GM10266 (cell line): Measurements from ENCODE around the gene CCDC178.
"Not testable (repeated sequence)": the region's sequence is repeated elsewhere in the genome, so short reads cannot be mapped to it uniquely, and the experiment has no call there.

Source experiments
- DNase-seq: peaks from one replicate; pipeline ENCODE4 v3.0.0; 2012; ENCODE audit errors: extremely low spot score
- CTCF ChIP-seq: IDR thresholded peaks from 2 replicates; pipeline ENCODE4 v1.5.1; 2012; ENCODE audit warnings: mild to moderate bottlenecking, low read depth; ENCODE audit not compliant: control insufficient read depth, insufficient read depth; ENCODE audit errors: missing control alignments

The CCDC178 gene

DNA sequence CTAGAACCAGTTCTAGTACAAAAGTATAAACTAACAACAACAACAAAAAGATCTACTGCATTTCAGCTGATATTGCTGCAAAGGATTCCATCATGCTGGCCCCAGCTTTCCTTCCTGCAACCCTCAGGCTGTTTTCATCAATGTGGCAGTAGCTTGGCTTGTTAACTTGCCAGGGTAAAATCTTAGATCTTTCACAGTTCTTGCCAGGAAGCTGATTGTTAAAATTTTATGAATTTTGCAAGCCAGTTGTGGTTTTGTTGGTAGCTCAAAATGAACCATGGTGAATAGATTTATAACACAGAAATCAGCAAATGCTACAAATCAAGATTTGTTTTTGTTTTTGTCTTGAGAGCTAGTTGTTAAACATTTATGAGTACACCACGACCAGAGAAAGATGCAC is 19.3 kb downstream of the CCDC178 start:
- no peak for TF ChIP-seq CTCF
- DNase-seq, result no peak

DNA sequence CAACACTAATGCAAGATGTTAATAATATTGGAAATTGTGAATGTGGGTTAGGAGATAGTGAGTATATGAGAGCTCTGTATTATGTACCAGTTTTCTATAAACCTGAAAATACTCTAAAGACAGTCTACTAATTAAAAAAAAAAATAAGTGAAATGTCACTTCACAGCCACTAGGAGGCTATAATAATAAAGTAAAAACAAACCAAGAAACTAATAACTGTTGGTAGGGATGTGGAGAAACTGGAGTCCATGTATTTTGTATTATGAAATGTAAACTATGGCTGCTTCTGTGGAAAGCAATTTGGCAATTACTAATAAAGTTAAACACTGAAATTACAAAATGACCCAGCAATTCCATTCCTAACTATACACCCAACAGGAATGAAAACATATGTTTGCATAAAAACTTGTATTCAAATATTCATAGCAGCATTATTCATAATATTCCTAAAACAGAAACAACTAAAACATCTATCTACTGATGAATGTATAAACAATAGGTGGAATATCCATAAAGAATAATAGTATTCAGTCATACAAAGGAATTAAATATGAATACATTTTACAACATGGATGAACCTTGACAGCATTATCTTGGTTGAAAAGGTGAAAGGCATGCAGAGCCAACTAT is 36.2 kb downstream of the CCDC178 start:
- DNase-seq, result no peak
- TF ChIP-seq CTCF, result peak; percentile 19

DNA sequence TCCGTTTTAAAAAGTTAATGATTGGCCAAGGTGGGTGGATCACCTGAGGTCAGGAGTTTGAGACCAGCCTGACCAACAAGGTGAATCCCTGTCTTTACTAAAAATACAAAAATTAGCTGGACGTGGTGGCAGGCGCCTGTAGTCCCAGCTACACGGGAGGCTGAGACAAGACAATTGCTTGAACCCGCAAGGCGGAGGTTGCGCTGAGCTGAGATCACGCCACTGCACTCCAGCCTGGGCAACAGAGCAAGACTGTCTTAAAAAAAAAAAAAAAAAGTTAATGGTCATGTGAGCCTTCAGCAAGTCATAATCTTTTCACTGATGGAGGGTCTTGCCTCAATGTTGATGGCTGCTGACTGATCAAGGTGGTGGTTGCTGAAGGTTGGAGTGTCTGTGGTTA is 41.6 kb downstream of the CCDC178 start:
- not testable (repeated sequence) for DNase-seq

DNA sequence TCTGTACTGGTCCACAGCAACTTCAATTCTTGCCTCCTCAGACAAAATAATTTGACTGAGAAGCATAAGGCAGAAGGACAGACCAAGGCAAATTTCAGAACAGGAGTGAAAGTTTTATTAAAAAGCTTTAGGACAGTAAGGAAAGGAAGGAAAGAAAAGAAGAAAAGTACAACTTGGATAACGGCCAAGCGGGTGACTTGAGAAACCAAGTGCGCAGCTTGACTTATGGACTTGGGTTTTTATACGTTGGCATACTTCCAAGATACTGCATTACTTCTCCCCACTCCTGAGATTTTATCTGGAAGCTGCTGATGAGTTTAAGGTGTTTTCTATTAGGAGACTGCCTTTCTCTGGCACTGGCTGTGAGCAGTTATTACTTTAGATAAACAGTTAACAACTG is 64.7 kb downstream of the CCDC178 start:
- no peak for TF ChIP-seq CTCF
- no peak for DNase-seq

DNA sequence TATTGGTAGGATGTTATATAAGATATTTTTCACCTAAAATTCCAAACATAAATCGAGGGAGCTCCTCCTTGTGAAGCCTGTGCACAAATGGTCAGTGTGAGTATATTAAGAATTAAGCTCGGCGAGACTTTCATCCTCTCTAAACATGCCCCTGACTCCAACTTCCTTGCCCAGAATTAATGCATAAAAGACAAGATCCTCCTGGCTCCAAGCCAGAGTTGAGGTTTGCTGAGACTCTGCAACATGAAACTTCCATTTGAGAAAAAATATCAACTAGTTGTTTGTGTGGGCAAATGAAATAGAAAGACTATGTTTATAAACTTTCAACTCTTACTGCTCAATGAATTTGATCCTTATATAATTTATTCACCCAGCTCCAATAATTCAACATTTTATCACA is 68.1 kb downstream of the CCDC178 start:
- no peak for TF ChIP-seq CTCF
- no peak for DNase-seq

DNA sequence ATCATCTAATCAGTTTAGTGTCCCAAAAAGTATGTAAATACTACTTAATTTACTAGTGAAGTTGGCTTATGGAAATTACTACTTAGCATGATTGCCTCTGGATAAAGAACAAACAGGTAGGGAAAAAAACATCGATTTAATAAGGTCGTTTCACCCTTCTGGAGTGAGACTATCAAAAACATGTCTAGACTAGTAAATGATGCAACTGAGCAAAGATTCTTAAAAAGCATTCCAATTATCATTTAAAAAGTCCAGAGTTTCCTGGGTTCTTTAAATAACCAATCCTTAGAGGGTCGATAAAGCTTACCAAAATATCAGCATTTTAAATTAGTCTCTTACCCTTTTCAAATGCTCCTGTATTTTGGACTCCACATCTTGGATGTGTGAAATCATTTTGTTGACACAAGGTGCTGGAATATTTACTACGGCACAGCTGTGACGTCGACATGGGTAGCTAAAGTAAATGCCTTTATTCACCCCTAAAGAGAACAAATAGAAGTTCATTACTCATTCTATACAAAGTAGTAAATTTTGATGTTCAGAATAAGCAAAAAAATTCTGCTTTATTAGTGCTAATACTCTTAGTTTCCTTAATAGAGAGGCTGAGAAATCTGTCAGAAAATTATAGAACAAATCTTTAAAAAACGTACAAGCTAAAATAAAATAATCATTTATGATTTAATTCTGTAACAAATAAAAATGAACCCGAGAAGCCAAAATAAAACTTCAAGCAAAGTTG is 70.6 kb downstream of the CCDC178 start:
- DNase-seq, result no peak
- no peak for TF ChIP-seq CTCF

DNA sequence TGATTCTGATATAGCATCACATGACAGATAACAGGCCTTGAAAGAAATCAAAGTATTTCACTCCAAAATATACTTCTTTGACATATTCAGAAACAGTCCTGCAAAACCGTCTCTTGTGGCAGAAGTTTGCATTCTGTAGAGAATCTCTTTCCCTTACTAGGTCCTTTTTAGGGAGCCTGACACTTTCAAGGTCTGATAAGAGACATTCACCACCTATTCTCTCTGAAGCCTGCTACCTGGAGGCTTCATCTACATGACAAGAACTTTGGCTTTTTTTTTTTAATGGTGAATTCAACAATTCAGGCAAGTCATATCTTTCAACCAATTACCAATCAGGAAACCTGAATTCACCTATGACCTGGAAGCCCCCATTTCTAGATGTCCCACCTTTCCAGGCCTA is 83.8 kb downstream of the CCDC178 start:
- no peak for DNase-seq
- no peak for TF ChIP-seq CTCF
